ENCODE measurements around the gene SNPH. TPM values are rescaled to one million over a fixed set of nuclear protein-coding genes. Genes with fewer than 3 reads are reported as not detected.

Gene SNPH
- polyA plus RNA-seq, 2 of the 4 experiments (the other 2 are of a cell fraction): 1.1 to 5.2 TPM

DNA sequence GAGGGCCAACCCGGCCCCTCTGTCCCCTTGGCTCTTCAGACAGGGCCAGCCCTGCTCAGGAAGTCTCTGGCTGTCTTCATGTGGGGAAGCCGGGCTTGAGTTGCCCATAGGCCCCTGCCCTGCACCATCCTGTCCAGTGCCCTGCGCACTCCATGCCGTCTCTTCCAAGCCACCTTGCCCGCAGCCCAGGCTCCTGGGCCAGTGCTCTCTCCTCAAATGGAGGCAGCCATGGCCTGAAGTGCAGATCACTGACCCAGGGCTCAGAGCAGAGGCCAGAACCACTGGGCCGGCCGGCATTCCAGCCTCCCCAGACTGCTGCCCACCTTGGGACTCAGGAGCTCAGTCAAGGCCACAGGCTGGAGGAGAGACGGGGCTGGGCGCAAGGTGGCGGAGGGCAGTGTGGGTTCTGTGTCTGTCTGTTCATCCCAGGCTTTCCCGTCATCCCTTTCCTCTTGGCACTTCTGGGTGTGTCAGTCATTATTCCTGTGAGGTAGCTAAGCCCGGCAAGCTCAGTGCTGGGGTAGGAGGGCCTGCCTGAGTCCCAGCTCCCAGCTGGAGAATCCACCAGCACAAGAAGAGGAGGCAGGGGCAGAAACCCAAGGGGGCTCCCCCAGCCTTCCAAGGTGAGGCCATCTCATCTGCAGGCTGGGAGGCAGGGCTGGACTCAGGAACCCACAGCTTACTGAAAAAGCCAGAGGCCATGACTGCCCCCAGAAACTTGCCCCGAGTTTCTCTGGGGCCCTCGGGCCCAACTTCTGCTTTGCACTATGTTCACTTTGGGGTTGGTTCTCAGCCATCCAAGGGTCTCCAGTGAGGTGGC, 40.4 kb downstream of the SNPH start:
- FAIRE-seq (no peak), ATAC-seq (peak in 1 of 2 experiments; percentile 25; a peak in 2 of 6 replicates), DNase-seq (ENCODE audit: low read depth in 1 of 2, low spot score in 1 of 2) (no peak)
- Histone ChIP-seq H3K4me1 (no peaks in the 10 kb centered on the region), H3K27ac (no peak overlapping the region), H3K4me3 (no peak overlapping the region), H3K9me3 (no peaks in the 10 kb centered on the region), H3K4me2 (no peak overlapping the region)
- WGBS (ENCODE audit: missing lambda C conversion rate): 71% methylated on average over 14 of the region's 14 CpGs
- CTCF ChIA-PET: interaction anchor here (1.2 to 1.3 kb wide), 2 partner anchors 131 to 196 kb away, joined by 3 to 4 read pairs; no protein-coding TSS in a partner anchor
- POLR2A ChIA-PET: no interaction called here
- no peak for TF ChIP-seq FOSB (CRISPR knock-in tag; IDR thresholded peaks at IDR 0.05)
- TF ChIP-seq RNF2 (IDR thresholded peaks at IDR 0.05; ENCODE audit: borderline replicate concordance, low read depth): no peak
- TF ChIP-seq, protein P1, sequence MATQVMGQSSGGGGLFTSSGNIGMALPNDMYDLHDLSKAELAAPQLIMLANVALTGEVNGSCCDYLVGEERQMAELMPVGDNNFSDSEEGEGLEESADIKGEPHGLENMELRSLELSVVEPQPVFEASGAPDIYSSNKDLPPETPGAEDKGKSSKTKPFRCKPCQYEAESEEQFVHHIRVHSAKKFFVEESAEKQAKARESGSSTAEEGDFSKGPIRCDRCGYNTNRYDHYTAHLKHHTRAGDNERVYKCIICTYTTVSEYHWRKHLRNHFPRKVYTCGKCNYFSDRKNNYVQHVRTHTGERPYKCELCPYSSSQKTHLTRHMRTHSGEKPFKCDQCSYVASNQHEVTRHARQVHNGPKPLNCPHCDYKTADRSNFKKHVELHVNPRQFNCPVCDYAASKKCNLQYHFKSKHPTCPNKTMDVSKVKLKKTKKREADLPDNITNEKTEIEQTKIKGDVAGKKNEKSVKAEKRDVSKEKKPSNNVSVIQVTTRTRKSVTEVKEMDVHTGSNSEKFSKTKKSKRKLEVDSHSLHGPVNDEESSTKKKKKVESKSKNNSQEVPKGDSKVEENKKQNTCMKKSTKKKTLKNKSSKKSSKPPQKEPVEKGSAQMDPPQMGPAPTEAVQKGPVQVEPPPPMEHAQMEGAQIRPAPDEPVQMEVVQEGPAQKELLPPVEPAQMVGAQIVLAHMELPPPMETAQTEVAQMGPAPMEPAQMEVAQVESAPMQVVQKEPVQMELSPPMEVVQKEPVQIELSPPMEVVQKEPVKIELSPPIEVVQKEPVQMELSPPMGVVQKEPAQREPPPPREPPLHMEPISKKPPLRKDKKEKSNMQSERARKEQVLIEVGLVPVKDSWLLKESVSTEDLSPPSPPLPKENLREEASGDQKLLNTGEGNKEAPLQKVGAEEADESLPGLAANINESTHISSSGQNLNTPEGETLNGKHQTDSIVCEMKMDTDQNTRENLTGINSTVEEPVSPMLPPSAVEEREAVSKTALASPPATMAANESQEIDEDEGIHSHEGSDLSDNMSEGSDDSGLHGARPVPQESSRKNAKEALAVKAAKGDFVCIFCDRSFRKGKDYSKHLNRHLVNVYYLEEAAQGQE (IDR thresholded peaks at IDR 0.05): no peak
- no peak for TF ChIP-seq HOXA7 (CRISPR knock-in tag; IDR thresholded peaks at IDR 0.05)
- TF ChIP-seq KDM5A (IDR thresholded peaks at IDR 0.05): no peak
- no peak for TF ChIP-seq RFX5 (IDR thresholded peaks at IDR 0.05)
- no peak for TF ChIP-seq ZC3H11A (IDR thresholded peaks at IDR 0.05)

DNA sequence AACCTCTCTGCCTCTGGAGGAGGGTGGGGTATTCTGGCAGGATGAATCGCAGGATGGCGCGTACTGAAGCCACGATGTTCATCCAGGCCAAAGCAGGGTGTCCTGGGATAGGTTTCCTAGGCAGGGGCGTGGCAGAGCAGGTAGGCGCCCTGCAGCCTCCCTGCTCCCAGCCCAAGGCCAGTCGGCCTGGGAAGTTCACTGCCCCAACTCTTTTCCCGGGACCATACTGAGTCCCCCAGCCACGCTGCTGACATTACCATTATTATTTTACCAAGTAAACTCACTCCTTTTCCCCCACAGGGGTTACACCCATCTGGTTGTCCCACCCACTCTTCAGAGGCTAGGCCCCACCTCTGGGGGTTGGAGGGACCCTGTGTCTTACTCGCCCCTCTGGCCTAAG, 41.1 kb downstream of the SNPH start:
- WGBS (ENCODE audit: missing lambda C conversion rate): 87% methylated on average over 10 of the region's 10 CpGs
- H3K4me2 ChIP-seq: no peak overlapping the region
- TF ChIP-seq, protein P2, sequence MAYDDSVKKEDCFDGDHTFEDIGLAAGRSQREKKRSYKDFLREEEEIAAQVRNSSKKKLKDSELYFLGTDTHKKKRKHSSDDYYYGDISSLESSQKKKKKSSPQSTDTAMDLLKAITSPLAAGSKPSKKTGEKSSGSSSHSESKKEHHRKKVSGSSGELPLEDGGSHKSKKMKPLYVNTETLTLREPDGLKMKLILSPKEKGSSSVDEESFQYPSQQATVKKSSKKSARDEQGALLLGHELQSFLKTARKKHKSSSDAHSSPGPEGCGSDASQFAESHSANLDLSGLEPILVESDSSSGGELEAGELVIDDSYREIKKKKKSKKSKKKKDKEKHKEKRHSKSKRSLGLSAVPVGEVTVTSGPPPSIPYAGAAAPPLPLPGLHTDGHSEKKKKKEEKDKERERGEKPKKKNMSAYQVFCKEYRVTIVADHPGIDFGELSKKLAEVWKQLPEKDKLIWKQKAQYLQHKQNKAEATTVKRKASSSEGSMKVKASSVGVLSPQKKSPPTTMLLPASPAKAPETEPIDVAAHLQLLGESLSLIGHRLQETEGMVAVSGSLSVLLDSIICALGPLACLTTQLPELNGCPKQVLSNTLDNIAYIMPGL (CRISPR knock-in tag; IDR thresholded peaks at IDR 0.05; ENCODE audit: borderline replicate concordance): no peak
- no peak for TF ChIP-seq NPAS2 (CRISPR knock-in tag; IDR thresholded peaks at IDR 0.05; ENCODE audit: borderline replicate concordance)
- no peak for TF ChIP-seq POLR2A (IDR thresholded peaks at IDR 0.05; ENCODE audit: low read length)
- no peak for TF ChIP-seq HOXA7 (CRISPR knock-in tag; IDR thresholded peaks at IDR 0.05)
- no peak for TF ChIP-seq HEYL (CRISPR knock-in tag; IDR thresholded peaks at IDR 0.05)
- no peak overlapping the region for H3K27ac ChIP-seq
- H3K4me3 ChIP-seq: no peak overlapping the region
- ATAC-seq (no peak), DNase-seq (ENCODE audit: low read depth in 1 of 2, low spot score in 1 of 2) (no peak), FAIRE-seq (no peak)
- no peaks in the 10 kb centered on the region for H3K9me3 ChIP-seq
- no peaks in the 10 kb centered on the region for H3K4me1 ChIP-seq
- ChIA-PET CTCF (interaction anchor here (1.3 to 1.4 kb wide), 2 partner anchors 152 to 196 kb away, joined by 3 to 4 read pairs; no protein-coding TSS in a partner anchor), POLR2A (no interaction called here)

DNA sequence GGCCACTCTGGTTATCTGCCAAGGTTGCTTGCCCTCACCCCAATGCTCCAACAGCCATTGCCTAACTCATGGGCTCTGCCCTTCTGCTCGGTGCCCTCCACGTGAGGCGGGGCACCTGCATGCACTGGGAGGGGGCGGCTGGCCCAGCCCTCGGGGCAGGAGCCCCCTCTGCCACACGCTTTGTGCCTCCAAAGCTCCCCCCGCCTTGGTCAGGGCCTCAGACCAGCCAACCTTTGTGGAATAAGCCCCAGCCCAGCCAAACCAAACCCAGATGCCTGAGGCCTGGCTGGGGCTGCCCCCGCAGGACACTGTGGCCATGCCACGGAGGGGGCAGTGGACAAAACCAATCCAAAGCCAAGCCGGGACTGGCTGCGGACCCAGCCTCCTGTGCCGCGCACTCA, 41.5 kb downstream of the SNPH start:
- H3K4me2 ChIP-seq: no peak overlapping the region
- no peaks in the 10 kb centered on the region for H3K4me1 ChIP-seq
- no peak overlapping the region for H3K4me3 ChIP-seq
- ATAC-seq (no peak), DNase-seq (ENCODE audit: low read depth in 1 of 2, low spot score in 1 of 2) (no peak), FAIRE-seq (no peak)
- ChIA-PET POLR2A (no interaction called here), CTCF (interaction anchor here (1.2 to 1.4 kb wide), 3 partner anchors 14 to 195 kb away, joined by 3 to 4 read pairs (median 3); no protein-coding TSS in a partner anchor)
- TF ChIP-seq HOXB13 (CRISPR knock-in tag; IDR thresholded peaks at IDR 0.05; ENCODE audit: low read depth): no peak
- TF ChIP-seq NPAS2 (CRISPR knock-in tag; IDR thresholded peaks at IDR 0.05; ENCODE audit: borderline replicate concordance): no peak
- TF ChIP-seq, protein P3, sequence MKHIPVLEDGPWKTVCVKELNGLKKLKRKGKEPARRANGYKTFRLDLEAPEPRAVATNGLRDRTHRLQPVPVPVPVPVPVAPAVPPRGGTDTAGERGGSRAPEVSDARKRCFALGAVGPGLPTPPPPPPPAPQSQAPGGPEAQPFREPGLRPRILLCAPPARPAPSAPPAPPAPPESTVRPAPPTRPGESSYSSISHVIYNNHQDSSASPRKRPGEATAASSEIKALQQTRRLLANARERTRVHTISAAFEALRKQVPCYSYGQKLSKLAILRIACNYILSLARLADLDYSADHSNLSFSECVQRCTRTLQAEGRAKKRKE (CRISPR knock-in tag; IDR thresholded peaks at IDR 0.05; ENCODE audit: low read depth): no peak
- no peak for TF ChIP-seq POLR2AphosphoS2 (conservative IDR thresholded peaks at IDR 0.05; ENCODE audit: low read length)
- no peak for TF ChIP-seq RNF2 (IDR thresholded peaks at IDR 0.05; ENCODE audit: borderline replicate concordance, low read depth)
- WGBS (ENCODE audit: missing lambda C conversion rate): 77% methylated on average over 13 of the region's 13 CpGs
- H3K9me3 ChIP-seq: no peaks in the 10 kb centered on the region
- H3K27ac ChIP-seq: no peak overlapping the region
